AG04449 (cell line): ENCODE results near the gene AURKB.

ENCODE experiments used
- CTCF ChIA-PET: fragments of 350-600 bp; formaldehyde crosslinking; extraction: SDS; loops from one replicate; lab custom pipeline; 2021; ENCODE audit warnings: antibody characterized with exemption; lab: Yijun Ruan, JAX
- POLR2A ChIA-PET: fragments of 400-600, 350-600 bp; formaldehyde crosslinking; extraction: SDS; loops from one replicate; lab custom pipeline; 2020; ENCODE audit warnings: antibody characterized with exemption, inconsistent platforms; lab: Yijun Ruan, JAX
- DNase-seq: peaks from one replicate; pipeline ENCODE4 v3.0.0-alpha.2; 2010; ENCODE audit warnings: low read depth, low spot score
- H3K4me3 ChIP-seq: 2 replicates; pipeline ENCODE4 v1.5.1; 2011; ENCODE audit warnings: low read depth, mild to moderate bottlenecking, control low read depth, low read length
- TF ChIP-seq, protein P1 (sequence below): IDR thresholded peaks from one replicate; pipeline ENCODE4 v1.5.1; 2011; ENCODE audit warnings: mild to moderate bottlenecking, moderate library complexity, low read length, control low read depth, inconsistent platforms; ENCODE audit not compliant: insufficient read depth; ENCODE audit errors: missing control alignments

AURKB gene

DNA sequence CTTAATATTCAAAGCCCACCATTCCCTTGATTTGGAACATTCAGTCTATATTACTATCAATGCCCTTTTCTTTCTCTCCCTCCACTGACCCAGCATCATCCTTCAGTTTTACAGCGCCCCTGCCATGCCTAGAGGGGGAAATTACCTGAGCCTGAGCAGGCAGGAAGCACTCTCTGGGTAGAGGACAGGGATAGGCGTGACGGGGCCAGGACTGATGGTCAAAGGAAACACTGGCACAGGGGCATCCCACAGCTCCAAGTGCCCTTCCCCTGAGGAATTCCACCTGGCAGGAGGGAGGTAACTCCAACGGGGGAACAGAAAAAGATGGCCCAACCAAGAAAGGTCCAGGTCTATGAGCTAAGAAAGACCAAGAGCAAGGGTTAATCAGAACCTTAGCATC lies 27.5 kb upstream of the AURKB start:
- no peak overlapping the region for H3K4me3 ChIP-seq
- TF ChIP-seq, protein P1, sequence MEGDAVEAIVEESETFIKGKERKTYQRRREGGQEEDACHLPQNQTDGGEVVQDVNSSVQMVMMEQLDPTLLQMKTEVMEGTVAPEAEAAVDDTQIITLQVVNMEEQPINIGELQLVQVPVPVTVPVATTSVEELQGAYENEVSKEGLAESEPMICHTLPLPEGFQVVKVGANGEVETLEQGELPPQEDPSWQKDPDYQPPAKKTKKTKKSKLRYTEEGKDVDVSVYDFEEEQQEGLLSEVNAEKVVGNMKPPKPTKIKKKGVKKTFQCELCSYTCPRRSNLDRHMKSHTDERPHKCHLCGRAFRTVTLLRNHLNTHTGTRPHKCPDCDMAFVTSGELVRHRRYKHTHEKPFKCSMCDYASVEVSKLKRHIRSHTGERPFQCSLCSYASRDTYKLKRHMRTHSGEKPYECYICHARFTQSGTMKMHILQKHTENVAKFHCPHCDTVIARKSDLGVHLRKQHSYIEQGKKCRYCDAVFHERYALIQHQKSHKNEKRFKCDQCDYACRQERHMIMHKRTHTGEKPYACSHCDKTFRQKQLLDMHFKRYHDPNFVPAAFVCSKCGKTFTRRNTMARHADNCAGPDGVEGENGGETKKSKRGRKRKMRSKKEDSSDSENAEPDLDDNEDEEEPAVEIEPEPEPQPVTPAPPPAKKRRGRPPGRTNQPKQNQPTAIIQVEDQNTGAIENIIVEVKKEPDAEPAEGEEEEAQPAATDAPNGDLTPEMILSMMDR = no peak
- ChIA-PET CTCF (interaction anchor here (1.2 kb wide), 1 partner anchor 9 kb away, joined by 3 read pairs; no protein-coding TSS in a partner anchor), POLR2A (no interaction called here)
- no peak for DNase-seq

DNA sequence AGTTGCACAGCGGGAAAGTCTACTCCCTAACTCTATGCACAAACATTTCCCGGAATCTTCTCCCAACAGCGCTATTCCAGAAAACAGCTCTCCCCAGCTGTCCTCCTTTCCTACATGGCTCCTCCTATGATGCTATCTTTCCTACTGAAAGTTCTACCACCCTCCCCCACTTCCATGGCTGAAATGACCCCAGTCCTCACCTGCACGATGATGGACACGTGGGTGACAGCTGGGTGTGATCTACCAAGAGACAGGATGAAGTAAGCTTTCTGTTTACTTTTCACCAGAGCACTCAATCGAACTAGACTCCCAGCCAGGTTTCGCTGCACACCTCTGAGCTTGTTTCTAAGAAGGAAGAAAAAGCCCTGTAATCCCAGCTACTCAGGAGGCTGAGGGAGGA lies 26.8 kb upstream of the AURKB start:
- H3K4me3 ChIP-seq = no peak overlapping the region
- DNase-seq = no peak
- ChIA-PET CTCF (interaction anchor here (0.6 to 1.2 kb wide), 2 partner anchors 8 to 112 kb away, joined by 3 to 4 read pairs; no protein-coding TSS in a partner anchor), POLR2A (no interaction called here)
- TF ChIP-seq, protein P1 = no peak

DNA sequence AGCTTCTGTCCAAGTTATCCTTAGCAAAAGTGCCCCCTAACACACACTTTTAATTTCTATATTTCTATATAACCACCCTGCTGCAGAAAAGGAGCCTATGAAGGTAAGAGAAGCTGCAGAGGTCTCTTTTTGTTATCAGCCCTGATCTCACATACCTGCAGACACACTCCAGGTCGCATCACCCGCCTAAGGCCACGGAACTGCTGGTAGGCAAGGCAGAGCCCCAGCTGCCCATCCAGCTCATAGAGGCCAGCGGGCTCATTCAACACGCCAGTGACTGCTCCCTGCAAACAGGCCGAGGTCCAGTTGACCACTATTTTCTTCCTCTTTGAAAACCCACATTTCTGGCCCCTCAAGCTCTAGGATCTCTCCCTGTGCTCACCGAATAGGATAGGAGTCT lies 25.3 kb upstream of the AURKB start:
- TF ChIP-seq, protein P1 = no peak
- ChIA-PET CTCF (interaction anchor here (0.7 kb wide), 1 partner anchor 65 kb away, joined by 3 read pairs; no protein-coding TSS in a partner anchor), POLR2A (interaction anchor here (0.6 to 0.7 kb wide), 2 partner anchors 9 to 11 kb away, joined by 3 read pairs; no protein-coding TSS in a partner anchor)
- no peak overlapping the region for H3K4me3 ChIP-seq
- no peak for DNase-seq

DNA sequence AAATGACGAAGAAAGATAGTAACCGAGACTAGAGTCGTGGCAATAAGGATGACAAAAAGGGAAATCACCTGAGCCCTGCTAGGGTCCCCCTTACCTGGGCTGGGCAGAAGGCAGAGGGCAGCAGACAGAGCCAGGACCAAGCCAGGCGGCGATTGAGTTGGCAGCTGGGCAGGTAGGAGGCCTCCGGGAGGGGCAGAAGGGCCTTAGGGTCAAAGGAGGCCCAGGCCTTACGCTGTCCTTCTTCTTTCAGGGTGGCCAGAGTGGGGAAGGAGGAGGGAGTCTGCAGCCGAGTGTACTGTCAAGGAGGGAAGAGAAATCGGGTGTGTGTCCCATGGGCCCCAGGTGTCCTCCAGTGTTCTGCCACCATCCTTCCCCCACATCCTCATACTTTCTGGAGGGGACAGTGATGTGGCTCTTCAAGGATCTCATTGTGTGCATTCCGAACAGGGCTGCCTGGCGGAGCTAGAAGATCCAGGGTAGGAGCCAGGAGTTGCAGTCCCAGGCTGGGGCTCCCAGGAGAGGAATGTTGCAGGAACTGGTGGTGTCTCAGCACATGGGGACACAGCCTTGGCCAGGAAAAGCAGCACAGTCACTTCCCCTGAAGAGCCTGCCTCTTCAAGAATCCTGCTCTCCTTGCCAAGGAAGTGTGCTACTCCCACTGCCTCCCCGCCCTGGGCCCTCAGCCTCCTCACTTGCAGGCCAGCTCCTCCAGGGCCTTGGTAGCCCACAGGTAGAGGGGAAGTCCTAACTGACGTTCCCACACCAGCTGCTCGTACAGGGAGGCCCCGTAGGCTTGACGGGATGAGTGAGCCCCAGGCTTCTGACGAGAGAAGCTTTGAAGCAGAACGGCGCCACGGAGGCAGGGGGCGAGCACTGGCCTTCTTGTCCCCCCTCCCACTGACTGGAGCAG lies 24.2 kb upstream of the AURKB start:
- POLR2A ChIA-PET = interaction anchor here (0.6 kb wide), 1 partner anchor 8 kb away, joined by 3 read pairs; no protein-coding TSS in a partner anchor
- CTCF ChIA-PET = no interaction called here

DNA sequence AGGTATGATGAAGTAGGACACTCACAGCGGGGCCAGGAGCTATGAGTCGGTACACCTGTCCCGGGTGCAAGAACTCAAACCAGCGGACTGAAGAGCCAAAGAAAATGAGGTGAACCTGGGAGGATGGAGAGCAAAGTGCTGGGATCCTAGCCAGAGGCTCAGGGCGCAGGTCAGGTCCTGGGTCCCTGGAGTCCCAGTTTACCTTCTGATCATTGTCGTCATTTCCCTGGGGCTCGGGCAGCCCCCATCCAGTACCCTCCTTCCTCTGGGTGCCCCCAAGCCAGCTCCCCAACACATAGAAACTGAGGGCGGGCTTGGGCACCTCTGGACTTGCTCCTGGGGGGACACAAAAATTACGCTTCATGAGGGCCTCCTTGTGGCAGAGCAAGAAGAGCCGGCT lies 21.3 kb upstream of the AURKB start:
- TF ChIP-seq, protein P1 = no peak
- H3K4me3 ChIP-seq = no peak overlapping the region
- POLR2A ChIA-PET = no interaction called here
- CTCF ChIA-PET = no interaction called here
- no peak for DNase-seq

More for the DNA sequence above, 24.2 kb upstream of the AURKB start:
- TF ChIP-seq, protein P1 = no peak
- no peak for DNase-seq
- no peak overlapping the region for H3K4me3 ChIP-seq

DNA sequence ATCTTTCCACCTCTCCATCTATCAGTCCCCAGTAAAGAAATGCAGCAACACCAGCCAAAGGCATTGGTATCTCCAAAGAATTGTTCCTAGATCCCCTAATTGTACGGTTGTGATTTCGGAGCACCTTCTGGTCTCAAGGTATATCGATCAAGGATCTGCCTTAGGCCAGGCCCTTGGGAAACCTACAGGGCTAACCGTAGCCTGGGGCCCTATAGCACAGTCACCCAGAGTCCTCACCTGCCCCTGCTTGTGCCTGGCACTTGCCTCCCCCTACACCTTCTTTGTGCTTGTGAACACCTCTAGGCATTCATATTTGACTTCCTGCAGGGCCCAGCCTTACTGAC lies 16.8 kb upstream of the AURKB start:
- DNase-seq = no peak
- ChIA-PET POLR2A (interaction anchor here (1.0 kb wide), 2 partner anchors 8 to 19 kb away, joined by 3 to 4 read pairs; no protein-coding TSS in a partner anchor), CTCF (interaction anchor here (1.4 to 2.0 kb wide), 2 partner anchors 17 to 20 kb away, joined by 3 to 11 read pairs; partner anchors contain the start of gene CTC1)
- peak overlapping the region; percentile 53 for H3K4me3 ChIP-seq
- TF ChIP-seq, protein P1 = no peak
